UCSD-AML1 (cell line): ENCODE results near the gene HENMT1.

Experiments
- DNase-seq: peaks from one replicate; lab custom pipeline; 2025; ENCODE audit not compliant: unreplicated experiment; lab: John Stamatoyannopoulos, UW

HENMT1 gene

GRCh38 chr1:108628665-108629064 is 32.2 kb downstream of the HENMT1 start:
- no peak for DNase-seq

GRCh38 chr1:108627951-108628350 is 32.9 kb downstream of the HENMT1 start:
- DNase-seq: no peak

DNA sequence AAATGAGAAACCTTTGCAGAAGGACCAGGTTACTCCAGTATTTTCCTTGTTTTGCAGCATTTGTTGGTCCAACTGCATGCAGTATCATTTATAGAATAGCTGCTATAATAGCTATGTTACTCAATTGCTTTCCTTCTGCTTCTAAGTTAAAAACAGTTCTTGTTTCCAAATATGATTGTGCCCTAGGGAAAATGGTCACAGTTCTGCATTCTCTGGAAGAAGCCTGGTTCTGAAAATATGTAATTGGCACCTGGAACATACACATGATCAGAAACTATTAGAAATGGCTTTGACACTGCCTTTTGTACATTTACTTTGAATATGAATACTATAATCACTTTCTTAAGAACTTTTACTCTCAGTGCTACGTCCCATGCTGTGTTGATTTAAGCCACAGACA is 33.6 kb downstream of the HENMT1 start:
- DNase-seq: no peak

GRCh38 chr1:108624069-108624468 is 36.8 kb downstream of the HENMT1 start:
- no peak for DNase-seq

DNA sequence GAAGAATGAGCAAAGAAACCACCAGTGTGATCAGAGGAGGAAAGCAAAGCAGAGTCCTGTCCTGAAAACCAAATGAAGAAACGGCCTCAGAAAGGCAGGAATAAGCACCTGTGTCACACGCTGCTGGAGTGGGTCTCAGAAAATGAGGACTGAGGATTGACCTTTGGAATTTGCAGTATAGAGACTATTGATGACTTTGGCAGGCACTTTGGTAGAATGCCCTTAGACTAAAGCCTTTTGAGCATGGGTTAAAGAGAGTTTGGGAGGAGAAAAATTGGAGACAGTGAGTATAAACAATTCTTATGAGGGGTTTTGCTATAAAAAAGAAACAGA is 43.2 kb downstream of the HENMT1 start:
- no peak for DNase-seq

GRCh38 chr1:108617008-108617723 is 43.7 kb downstream of the HENMT1 start:
- no peak for DNase-seq

DNA sequence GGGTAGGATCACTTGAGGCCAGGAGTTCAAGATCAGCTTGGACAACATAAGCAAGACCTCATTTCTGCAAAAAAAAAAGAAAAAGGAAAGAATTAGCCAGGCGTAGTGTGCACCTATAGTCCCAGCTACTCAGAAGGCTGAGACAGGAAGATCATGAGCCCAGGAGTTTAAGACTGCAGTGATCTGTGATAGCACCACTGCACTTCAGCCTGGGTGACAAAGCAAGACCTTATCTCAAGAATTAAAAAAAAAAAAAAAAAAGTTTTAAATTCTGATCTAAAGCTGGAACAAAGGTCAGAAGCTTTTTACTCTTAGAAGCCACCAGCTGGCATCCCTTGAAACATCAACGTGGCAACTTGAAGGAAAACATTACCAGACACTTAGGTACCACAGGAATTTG is 45.3 kb downstream of the HENMT1 start:
- DNase-seq: no peak

DNA sequence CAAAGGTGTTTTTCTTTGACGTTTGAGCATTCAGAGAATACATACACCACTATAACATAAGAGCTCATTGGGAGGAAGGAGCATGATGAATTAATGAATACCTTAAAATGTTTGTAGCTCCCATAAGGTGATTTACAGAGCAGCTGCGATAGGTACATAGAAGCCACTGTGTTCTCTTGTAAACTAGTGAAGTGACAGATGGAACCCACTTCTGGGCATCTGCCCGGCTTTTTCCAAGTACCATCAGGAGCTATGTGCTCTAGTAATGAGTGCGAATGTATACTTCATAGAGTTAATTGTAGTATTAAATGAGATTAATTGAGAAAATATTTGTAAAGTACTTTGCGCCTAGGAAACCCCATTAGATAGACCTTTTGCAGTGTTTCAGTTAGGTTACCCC is 48.4 kb downstream of the HENMT1 start:
- DNase-seq: no peak

GRCh38 chr1:108611984-108612383 is 48.9 kb downstream of the HENMT1 start:
- DNase-seq: no peak

GRCh38 chr1:108610073-108610472 is 50.8 kb downstream of the HENMT1 start:
- no peak for DNase-seq

- DNase-seq: no peak
These were observed 51.3 kb downstream of the HENMT1 start for GRCh38 chr1:108609483-108610049.

GRCh38 chr1:108606478-108606877 is 54.4 kb downstream of the HENMT1 start:
- DNase-seq: no peak

DNA sequence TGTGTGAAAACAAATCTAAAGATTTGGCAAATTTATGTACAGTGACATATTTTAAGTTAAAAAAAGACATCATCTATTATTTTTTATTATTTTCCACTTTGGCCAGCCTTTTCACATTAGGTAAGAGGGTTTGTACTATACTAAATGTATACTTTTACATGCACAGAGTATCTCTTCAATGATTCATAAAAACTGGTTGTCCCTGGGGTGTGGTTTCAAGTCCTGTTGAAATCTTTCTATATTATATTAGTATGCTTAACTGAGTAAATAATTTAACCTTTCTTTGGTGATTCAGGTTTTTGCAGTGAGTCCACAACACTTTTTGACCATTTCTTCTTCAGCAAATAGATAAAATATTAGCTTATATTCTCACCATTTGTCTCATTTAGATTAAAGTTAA is 55.3 kb downstream of the HENMT1 start:
- DNase-seq: no peak

DNA sequence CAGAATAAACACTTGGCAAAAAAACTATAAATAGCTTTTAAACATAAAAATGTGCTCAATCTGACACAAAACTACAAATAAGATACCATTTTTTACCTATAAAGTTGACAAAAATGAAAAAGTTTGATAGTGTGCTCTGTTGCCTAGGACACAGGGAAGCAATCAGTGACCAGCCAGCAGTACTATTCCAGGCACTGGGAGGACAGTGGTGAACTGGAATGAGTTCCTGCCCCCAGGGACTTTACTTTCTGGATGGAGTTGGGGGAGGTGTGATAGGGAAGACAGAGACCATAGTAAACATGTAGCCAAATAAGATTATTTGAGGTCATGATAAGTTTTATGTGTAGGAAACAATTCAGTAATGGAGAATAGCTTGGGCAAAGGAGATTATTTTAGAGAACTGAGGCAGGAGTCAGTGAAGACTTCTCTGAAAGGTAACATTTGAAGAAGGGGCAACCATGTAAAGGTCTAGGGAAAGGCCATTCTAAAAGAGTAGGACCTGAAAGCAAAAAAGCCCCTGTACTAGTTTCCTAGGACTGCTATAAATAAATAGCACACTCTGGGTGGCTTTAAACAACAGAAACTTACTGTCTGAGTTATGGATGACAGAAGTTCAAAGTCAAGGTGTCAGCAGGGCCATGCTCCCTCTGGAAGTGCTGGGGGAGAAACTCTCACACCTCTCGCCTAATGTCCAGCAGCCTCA is 59.0 kb downstream of the HENMT1 start:
- DNase-seq: no peak

DNA sequence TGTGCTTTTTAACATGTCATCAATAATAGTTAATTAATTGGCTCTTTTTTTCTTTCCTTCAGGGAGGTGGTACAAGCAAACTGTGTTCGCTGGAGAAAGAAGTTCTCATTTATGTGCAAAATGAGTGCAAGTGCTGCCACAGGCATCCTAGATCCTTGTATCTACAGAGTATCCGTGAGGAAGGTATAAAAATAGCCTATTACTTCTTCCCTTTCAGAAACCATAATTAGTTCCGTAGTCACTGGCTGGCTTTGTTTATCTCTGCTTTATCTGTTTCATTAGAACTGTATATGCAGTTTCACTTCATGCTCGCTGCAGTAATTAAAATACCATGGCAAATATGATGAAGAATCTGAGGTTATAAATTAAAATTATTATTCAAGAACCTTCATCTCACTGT is 60.4 kb downstream of the HENMT1 start:
- DNase-seq: no peak

GRCh38 chr1:108598340-108598739 is 62.6 kb downstream of the HENMT1 start:
- DNase-seq: no peak
